GM21360 (cell line): ENCODE measurements around the gene AK4.

Experiments used
- ATAC-seq: cut with Tn5 transposase; IDR thresholded peaks from one replicate; pipeline ENCODE4 v1.9.1; 2021; ENCODE audit warnings: mild to moderate bottlenecking, moderate library complexity; ENCODE audit not compliant: unreplicated experiment

The AK4 gene

GRCh38 chr1:65269612-65270011, 121.6 kb downstream of the AK4 start:
- no peak for ATAC-seq

GRCh38 chr1:65276197-65276939, 128.4 kb downstream of the AK4 start:
- ATAC-seq = no peak

GRCh38 chr1:65277605-65278347, 129.8 kb downstream of the AK4 start:
- no peak for ATAC-seq

GRCh38 chr1:65278376-65279069, 130.5 kb downstream of the AK4 start:
- no peak for ATAC-seq

- ATAC-seq = no peak
Observed at GRCh38 chr1:65279070-65279779, 131.2 kb downstream of the AK4 start.
